NCI-H2196 (cell line): ENCODE results near the gene DPYD.

ENCODE experiments used
- DNase-seq: peaks from one replicate; lab custom pipeline; 2025; ENCODE audit not compliant: unreplicated experiment; lab: John Stamatoyannopoulos, UW

The DPYD gene

GRCh38 chr1:97844552-97845089, 76.2 kb downstream of the DPYD start:
- DNase-seq = no peak

GRCh38 chr1:97841338-97841737, 79.5 kb downstream of the DPYD start:
- DNase-seq = no peak

DNA sequence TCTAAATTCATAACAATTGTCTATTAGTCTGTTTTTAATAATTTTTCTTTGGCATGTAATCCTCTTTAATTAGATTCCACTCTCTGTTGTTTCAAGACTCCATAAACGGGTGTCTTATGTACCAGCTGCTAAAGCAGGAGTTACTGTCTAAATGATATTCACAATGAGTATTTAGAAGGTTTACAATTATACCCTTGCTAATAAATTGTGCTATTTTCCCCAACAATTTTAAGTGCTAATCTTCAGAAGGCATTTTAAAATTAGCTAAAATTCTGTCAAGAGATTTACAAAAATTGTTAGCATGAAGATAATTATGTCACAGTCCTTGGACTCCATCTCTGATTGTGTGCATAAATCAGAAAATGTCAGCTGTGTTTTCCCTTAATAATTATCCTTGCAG, 83.7 kb downstream of the DPYD start:
- no peak for DNase-seq

DNA sequence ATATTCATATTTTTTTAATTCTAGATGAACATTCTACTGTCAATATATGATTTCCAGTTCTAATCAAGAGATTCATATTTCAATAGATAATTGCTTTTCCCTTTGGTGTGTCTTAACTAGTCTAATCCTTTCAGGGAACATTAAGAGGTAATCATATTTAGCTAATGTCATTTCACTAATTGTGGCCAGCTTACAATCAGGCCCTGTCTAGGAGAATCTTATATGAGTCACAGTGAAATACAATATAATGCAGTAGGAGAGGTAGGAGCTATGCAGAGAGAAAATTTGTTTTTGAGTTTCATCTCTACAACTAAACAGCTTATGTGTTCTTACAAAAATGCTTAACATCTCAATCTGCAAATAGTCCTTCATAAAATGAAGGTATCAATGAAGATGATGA, 85.9 kb downstream of the DPYD start:
- no peak for DNase-seq

GRCh38 chr1:97833881-97834280, 87.0 kb downstream of the DPYD start:
- no peak for DNase-seq

GRCh38 chr1:97832481-97832880, 88.4 kb downstream of the DPYD start:
- no peak for DNase-seq

DNA sequence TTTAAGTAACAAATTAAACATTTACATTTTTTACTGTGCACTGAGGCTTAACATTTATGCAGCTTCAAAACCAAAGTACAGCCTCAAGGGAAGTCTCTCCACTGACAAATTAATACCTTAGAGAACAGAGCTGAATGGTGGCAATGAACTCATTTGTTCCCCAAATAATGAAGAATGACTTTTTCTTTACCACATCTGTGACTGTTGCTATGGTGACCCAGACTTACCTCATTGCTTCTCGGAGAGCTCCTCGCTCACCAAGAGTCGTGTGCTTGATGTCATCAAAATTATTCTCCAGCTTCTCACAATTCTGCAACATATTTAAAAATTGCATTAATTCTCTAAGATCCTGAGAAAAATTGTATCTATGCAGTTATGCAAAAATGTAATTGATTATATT, 92.9 kb downstream of the DPYD start:
- DNase-seq = no peak

GRCh38 chr1:97826820-97827219, 94.0 kb downstream of the DPYD start:
- DNase-seq = no peak

DNA sequence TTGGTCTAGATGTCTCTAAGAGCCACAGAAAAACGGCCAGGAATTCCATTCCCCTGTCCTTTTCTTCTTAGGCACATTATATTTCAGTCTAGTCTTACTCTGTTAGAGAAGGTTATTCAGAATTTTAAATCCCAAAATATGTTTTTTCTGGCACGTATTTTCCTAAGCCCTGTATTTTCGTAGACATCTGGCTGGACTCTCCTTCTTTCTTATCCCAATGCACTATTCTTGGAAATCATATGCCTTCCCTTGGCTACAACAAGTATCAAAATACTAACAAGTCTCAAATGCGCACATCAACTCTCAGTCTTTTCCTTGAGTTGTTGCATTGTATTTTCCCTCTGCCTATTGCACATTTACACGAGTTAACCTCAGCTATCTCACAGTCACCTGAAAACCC, 96.2 kb downstream of the DPYD start:
- no peak for DNase-seq

DNA sequence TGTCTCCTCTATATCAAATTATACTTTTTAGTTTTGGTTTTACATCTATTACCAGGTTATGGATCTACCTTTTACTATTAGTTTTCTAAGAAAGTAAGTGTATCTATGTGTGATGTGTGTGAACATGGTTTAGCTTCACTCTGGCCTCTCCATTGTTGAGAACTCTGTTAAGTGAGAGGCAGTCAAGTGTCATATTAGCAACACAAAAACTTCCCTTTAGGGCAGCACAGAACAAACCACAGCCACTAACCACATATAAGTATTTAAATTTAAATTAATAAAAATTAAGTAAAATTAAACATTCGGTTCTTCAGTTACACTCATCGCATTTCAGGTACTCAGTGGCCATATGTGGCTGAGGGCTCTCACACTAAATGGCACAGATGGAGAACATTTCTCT, 96.6 kb downstream of the DPYD start:
- no peak for DNase-seq

DNA sequence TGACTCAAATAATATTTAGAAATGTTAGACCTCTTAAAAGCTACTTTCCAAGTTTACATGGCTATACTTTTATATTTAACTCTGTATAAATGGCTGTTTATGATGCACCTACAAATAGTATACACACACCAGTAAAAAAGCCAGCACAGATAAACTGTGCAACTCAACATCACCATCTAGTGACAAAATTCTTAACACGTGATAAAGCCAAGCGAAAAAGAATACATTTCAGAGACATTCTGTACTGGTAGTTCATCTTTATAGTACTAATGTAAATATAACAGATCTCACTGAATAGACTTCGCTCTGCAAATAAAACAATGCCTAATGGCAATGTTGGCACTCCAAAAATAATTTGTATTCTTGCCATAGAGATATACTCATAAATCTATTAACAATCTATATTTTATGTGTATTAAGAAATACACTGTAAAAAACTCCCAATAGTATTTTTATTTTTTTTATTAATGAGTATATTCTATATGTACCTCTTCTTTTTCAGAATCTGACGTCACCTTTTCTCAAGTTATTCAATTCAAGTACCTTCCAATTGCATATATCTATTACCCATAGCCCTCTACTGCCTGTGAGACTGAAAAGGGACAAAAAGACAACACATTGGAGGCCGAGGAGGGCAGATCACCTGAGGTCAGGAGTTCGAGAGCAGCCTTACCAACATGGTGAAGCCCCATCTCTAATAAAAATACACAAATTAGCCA, 100.2 kb downstream of the DPYD start:
- no peak for DNase-seq

GRCh38 chr1:97816927-97817326, 103.9 kb downstream of the DPYD start:
- DNase-seq = no peak

- no peak for DNase-seq
Observed at GRCh38 chr1:97814804-97815203, 106.0 kb downstream of the DPYD start.

GRCh38 chr1:97814121-97814520, 106.7 kb downstream of the DPYD start:
- DNase-seq = no peak

DNA sequence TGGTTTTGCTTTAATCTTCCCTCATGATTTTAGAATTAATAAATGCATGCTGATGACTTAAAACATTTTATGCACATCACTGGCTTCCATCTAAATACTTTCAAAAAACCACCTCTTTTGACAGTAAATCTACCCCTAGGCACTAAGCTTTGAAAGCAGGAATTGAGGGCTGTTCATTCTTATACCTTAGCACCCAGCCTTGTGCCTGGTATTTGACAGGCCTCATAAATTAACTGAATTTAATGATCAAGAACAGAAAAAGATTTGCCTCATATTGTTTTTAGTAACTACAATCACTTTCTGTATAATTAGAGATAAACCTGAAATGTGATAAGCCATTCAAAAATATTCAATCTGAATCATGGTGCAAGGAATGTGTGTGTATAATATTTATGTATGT, 108.8 kb downstream of the DPYD start:
- DNase-seq = no peak

DNA sequence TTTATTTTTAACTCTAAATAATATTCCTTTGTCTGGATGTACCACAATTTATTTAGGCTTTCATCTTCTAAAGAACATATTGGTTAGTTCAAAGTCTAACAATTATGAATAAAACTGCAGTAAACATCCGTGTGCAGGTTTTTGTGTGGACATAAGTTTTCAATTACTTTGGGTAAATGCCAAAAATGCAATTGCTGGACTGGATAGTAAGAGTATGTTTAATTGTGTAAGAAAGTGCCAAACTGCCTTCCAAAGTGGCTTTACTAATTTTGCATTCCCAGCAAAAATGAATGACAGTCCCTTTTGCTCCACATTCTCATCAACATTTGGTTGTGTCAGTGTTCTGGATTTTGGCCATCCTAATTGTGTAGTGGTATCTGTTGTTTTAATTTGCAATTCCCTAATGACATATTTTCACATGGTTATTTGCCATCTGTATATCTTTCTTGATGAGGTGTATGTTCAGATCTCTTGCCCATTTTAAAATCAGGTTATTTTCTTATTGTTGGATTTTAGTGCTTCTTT, 113.8 kb downstream of the DPYD start:
- DNase-seq = no peak

DNA sequence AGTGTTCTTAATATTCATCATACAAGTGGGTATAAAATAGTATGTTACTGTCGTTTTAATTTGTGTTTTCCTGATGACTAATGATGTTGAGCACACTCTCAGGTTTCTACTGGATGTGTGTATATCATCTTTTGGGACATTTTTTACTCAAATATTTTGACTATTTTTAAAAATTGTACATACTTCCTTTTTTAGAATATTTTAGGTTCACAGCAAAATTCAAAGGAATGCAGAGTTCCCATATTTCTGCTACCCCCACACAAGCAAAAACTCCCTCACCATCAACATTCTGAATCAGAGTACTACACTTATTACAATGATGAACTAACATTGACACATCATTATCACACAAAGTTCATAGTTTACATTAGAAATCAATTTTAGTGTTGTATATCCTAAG, 114.5 kb downstream of the DPYD start:
- DNase-seq = no peak

GRCh38 chr1:97805093-97805492, 115.7 kb downstream of the DPYD start:
- no peak for DNase-seq

DNA sequence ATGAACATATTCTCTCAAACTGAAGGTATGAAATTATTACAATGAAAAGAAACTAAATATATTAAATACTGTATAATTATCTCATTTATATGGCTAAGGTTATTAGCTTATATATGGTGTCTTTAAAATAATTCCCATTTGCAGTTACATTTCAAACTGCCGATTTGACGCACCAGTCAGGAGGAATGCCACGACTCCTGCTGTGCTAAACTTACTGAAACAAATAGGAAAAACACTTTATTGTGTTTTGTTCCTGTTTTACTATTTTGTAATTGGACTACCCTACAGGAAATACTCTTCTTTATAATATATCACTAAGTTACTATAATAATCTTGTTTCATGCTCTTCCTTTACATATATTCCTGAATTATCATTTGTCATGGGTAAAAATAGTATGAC, 117.8 kb downstream of the DPYD start:
- DNase-seq = no peak

DNA sequence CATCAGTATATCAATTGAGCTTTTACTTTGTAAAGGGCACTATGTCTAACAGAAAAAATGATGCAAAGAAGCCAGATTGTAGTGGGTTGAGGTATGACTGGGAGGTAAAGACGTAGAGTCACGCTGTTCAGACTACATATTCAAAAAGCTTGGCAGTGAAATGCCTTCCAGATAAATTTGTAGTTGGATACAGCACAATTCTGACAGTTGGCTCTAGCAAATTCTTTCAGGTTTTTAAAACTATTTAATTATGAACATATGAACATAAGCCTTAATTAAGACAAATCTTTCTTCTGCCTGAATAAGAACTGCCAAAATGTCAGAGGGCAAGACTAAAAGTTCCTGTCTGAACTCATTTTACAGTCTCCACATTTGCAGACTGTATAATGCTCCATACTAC, 118.8 kb downstream of the DPYD start:
- DNase-seq = no peak

- no peak for DNase-seq
Observed at GRCh38 chr1:97797403-97798183, 123.2 kb downstream of the DPYD start.

DNA sequence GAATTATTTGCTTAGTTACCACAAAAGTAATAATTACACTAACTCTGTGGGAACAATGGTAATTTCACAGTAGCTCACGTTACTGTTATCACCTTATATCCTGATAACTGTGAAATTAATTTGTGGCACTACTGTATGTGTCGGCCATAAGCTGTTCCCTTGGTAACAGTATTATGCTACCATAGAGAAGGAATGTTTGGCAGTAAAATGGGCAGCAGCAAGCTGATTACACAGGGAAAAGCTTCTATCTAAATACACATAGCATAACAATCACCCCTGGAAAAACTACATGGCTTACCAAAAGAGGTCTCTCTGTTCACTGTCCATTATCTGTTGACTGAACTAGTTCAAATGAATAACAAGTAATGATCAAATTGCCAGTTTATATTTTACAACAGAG, 124.1 kb downstream of the DPYD start:
- no peak for DNase-seq
